Type B pancreatic cell (in vitro differentiated cells): ENCODE data around the gene MPPED2. TPM values are rescaled to one million over a fixed set of nuclear protein-coding genes. Genes with fewer than 3 reads are reported as not detected.

Experiments
- DNase-seq: peaks from one replicate; pipeline ENCODE4 v3.0.0; 2021; ENCODE audit warnings: mixed read lengths; ENCODE audit not compliant: unreplicated experiment; ENCODE audit errors: extremely low spot score
- H3K27ac Mint-ChIP-seq: 2 replicates; pipeline ENCODE4 v1.8.0; 2021; ENCODE audit warnings: mild to moderate bottlenecking, mixed read lengths
- H3K27me3 Mint-ChIP-seq: 2 replicates; pipeline ENCODE4 v1.8.0; 2021; ENCODE audit warnings: mixed read lengths
- H3K36me3 Mint-ChIP-seq: 2 replicates; pipeline ENCODE4 v1.8.0; 2021; ENCODE audit warnings: mixed read lengths
- H3K4me1 Mint-ChIP-seq: one replicate; pipeline ENCODE4 v1.8.0; 2021; ENCODE audit warnings: mixed read lengths; ENCODE audit not compliant: unreplicated experiment
- H3K4me3 Mint-ChIP-seq: 2 replicates; pipeline ENCODE4 v1.8.0; 2021; ENCODE audit warnings: mild to moderate bottlenecking, mixed read lengths
- H3K9me3 Mint-ChIP-seq: 2 replicates; pipeline ENCODE4 v1.8.0; 2021; ENCODE audit warnings: mixed read lengths
- total RNA-seq: library from RNA; stranded (reverse); gene quantifications from 2 replicates; pipeline ENCODE4 v1.2.1, GENCODE V29; 2021; ENCODE audit warnings: low replicate concordance
- TF ChIP-seq, protein P1 (sequence below): fragments of 200-600 bp; sonication (generic); conservative IDR thresholded peaks from 2 replicates; pipeline ENCODE4 v1.5.0; 2021; ENCODE audit warnings: antibody characterized with exemption, mild to moderate bottlenecking

Gene MPPED2
- total RNA-seq, 1 donor from 2014 or later = 63.9 TPM

DNA sequence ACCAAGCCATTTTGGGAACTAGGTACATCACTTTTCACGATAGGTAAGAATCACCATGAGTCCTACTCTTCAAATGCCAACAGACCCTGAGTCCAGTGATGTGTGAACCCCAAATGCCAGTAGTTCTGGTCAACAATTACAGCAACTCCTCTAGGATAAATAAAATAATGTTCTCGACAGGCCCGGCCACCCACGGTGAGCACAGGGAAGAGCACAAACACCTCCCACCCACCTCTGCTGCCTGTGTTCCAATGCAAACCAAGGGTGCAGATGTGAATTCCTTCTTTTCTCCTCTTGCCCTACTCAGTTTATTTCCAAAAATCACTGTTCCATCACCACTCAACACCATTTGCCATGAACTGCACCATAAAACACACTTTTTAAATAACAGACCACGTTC is 33.3 kb downstream of the MPPED2 start:
- Mint-ChIP-seq H3K27ac (no peak overlapping the region), H3K4me3 (no peak overlapping the region), H3K4me1 (peaks cover 22% of the 10 kb centered on the region), H3K9me3 (peaks cover 4% of the 10 kb centered on the region), H3K27me3 (no peaks in the 10 kb centered on the region), H3K36me3 (peaks cover 4% of the 10 kb centered on the region)
- TF ChIP-seq, protein P1, sequence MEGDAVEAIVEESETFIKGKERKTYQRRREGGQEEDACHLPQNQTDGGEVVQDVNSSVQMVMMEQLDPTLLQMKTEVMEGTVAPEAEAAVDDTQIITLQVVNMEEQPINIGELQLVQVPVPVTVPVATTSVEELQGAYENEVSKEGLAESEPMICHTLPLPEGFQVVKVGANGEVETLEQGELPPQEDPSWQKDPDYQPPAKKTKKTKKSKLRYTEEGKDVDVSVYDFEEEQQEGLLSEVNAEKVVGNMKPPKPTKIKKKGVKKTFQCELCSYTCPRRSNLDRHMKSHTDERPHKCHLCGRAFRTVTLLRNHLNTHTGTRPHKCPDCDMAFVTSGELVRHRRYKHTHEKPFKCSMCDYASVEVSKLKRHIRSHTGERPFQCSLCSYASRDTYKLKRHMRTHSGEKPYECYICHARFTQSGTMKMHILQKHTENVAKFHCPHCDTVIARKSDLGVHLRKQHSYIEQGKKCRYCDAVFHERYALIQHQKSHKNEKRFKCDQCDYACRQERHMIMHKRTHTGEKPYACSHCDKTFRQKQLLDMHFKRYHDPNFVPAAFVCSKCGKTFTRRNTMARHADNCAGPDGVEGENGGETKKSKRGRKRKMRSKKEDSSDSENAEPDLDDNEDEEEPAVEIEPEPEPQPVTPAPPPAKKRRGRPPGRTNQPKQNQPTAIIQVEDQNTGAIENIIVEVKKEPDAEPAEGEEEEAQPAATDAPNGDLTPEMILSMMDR = no peak
- no peak for DNase-seq

DNA sequence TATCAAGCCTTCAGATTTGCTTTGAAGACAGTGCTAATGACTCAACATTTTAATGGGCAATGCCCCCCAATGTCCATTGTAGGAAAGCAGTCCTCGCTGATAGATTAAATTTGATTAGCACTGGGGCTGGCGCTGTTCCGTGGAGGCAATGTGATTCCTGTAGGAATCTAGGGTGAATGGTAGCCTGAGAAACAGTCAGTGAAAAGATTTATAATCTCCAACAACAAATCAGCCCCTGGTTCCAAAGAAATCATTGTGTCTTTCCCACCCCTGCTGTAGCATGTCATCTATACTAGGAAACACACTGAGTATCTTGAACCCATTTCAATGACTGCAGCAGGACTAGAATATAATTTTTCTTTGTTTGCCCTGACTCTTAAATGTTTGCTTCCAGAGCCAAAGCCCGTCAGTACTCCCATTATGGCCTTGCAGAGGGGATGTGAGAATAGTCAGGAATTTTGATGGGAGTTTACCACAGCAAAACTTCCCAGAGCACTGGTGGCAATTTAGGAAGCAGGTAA is 36.1 kb downstream of the MPPED2 start:
- Mint-ChIP-seq H3K36me3 (peaks cover 9% of the 10 kb centered on the region), H3K27me3 (no peaks in the 10 kb centered on the region), H3K27ac (no peak overlapping the region), H3K4me1 (peaks cover 22% of the 10 kb centered on the region), H3K9me3 (peaks cover 8% of the 10 kb centered on the region), H3K4me3 (no peak overlapping the region)
- TF ChIP-seq, protein P1 = no peak
- DNase-seq = no peak

DNA sequence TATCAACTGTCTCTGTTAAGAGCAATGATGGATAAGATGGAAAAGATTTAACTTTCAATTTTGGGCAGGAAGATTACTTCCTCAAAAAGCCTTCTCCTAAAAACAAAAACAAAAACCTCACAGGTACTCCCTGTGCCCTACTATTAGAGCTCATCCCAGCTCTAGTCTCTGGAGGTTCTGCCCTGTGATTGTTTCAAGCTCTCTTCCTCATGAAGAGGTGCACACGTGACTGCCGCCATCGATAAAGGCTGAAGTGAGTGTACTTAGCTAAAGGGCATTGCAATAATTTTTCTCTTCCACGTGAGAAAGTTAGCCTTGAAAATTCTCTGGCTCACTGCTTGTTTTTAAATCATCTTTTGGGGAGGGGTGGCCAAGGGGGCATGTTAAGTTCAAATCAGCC is 36.6 kb downstream of the MPPED2 start:
- Mint-ChIP-seq H3K4me3 (no peak overlapping the region), H3K27me3 (no peaks in the 10 kb centered on the region), H3K27ac (no peak overlapping the region), H3K36me3 (peaks cover 9% of the 10 kb centered on the region), H3K4me1 (peaks cover 22% of the 10 kb centered on the region), H3K9me3 (peaks cover 8% of the 10 kb centered on the region)
- DNase-seq = no peak
- TF ChIP-seq, protein P1 = no peak

DNA sequence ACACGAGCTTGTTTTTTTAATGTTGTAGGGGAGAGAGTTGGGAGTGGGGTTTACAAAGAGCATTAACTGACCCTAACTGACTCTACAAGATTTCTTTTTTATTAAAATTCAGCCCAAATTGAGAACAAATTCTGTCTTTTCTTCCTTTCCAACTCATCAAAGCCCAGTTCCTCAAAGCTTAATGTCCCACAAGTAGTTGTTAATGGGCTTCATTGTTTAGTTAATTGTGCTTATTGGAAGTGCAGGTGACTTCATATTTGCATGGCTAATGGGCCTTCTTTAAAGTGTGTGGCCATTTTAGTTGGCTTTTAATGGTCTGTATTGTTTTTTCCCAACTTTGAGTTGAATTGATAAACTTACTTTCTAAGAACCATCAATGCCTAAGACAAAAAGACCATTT is 39.8 kb downstream of the MPPED2 start:
- Mint-ChIP-seq H3K4me3 (no peak overlapping the region), H3K27ac (no peak overlapping the region), H3K4me1 (peaks cover 19% of the 10 kb centered on the region), H3K36me3 (peaks cover 14% of the 10 kb centered on the region), H3K27me3 (no peaks in the 10 kb centered on the region), H3K9me3 (peaks cover 8% of the 10 kb centered on the region)
- TF ChIP-seq, protein P1 = no peak
- no peak for DNase-seq

DNA sequence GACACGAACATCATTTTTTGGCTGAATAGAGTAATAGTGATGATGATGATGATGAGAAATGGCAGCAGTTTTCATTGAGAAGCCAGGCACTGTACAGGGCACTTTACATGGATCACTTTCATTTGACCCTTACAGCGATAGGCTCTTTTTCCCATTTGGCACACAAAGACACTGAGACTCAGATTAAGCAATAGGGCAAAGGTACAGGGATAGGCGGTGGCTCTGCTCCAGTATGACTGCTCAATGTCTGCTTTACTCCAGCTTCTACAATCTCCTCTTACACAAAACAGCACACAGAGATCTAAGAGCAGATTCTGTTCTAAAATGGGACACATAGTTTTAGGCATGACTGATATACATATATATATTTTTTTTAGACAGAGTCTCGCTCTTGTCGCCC is 40.6 kb downstream of the MPPED2 start:
- Mint-ChIP-seq H3K27me3 (no peaks in the 10 kb centered on the region), H3K9me3 (peaks cover 8% of the 10 kb centered on the region), H3K4me3 (no peak overlapping the region), H3K27ac (no peak overlapping the region), H3K4me1 (peaks cover 23% of the 10 kb centered on the region), H3K36me3 (peaks cover 14% of the 10 kb centered on the region)
- TF ChIP-seq, protein P1 = no peak
- DNase-seq = no peak

DNA sequence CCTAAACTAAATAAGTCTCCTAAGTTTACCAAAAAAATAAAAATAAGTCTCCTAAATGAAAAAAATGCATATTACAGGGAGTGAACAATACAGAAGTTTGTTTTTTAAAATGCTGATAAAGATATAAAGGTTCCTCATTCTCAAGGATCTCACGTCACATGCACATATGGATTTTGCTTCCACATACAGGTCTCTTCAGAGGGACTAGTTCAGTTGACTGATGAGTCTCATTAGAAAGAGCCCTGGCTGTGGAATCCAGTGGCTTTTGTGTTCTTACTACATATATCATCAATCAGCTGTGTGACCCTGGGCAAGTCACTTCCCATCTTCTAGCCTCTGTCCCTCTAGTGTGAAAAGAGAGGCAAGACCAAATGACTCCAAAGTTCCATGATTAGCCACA is 43.1 kb downstream of the MPPED2 start:
- TF ChIP-seq, protein P1 = no peak
- no peaks in the 10 kb centered on the region for H3K27me3 Mint-ChIP-seq
- H3K9me3 Mint-ChIP-seq = peaks cover 8% of the 10 kb centered on the region
- peaks cover 30% of the 10 kb centered on the region for H3K4me1 Mint-ChIP-seq
- H3K4me3 Mint-ChIP-seq = no peak overlapping the region
- no peak overlapping the region for H3K27ac Mint-ChIP-seq
- peaks cover 14% of the 10 kb centered on the region for H3K36me3 Mint-ChIP-seq
- DNase-seq = no peak
